Mesendoderm (in vitro differentiated cells): ENCODE results near the gene CCDC187.

ENCODE experiments used
- DNase-seq: peaks from one replicate; pipeline ENCODE4 v3.0.0; 2013
- H2AK5ac ChIP-seq: 2 replicates; pipeline ENCODE4 v1.6.1; 2013; ENCODE audit warnings: low read length, inconsistent platforms
- H2BK120ac ChIP-seq: 2 replicates; pipeline ENCODE4 v1.6.1; 2013; ENCODE audit warnings: low read depth, mild to moderate bottlenecking, low read length, moderate library complexity, mixed read lengths
- H2BK15ac ChIP-seq: replicated peaks from 2 replicates; pipeline ENCODE4 v1.6.1; 2013; ENCODE audit warnings: low read depth, mild to moderate bottlenecking, moderate library complexity
- H2BK5ac ChIP-seq: 2 replicates; pipeline ENCODE4 v1.6.1; 2013; ENCODE audit warnings: low read length, inconsistent platforms
- H3K18ac ChIP-seq: 2 replicates; pipeline ENCODE4 v1.6.1; 2013; ENCODE audit warnings: mild to moderate bottlenecking, low read length, mixed read lengths
- H3K23ac ChIP-seq: one replicate; pipeline ENCODE4 v1.6.1; 2013; ENCODE audit warnings: low read length
- H3K27ac ChIP-seq: 2 replicates; pipeline ENCODE4 v1.5.1; 2013; ENCODE audit warnings: low read depth, mild to moderate bottlenecking, inconsistent platforms, low read length, moderate library complexity
- H3K27me3 ChIP-seq: 2 replicates; pipeline ENCODE4 v1.6.1; 2013; ENCODE audit warnings: low read length, control low read depth, mild to moderate bottlenecking, inconsistent platforms; ENCODE audit not compliant: insufficient read depth, poor library complexity
- H3K36me3 ChIP-seq: 2 replicates; pipeline ENCODE4 v1.6.1; 2013; ENCODE audit warnings: low read length, inconsistent platforms; ENCODE audit not compliant: control insufficient read depth, insufficient read depth
- H3K4ac ChIP-seq: one replicate; pipeline ENCODE4 v1.6.1; 2013; ENCODE audit warnings: low read depth, mild to moderate bottlenecking, low read length, moderate library complexity
- H3K4me1 ChIP-seq: 2 replicates; pipeline ENCODE4 v1.6.1; 2013; ENCODE audit warnings: low read depth, low read length, inconsistent platforms; ENCODE audit not compliant: control insufficient read depth
- H3K4me2 ChIP-seq: 2 replicates; pipeline ENCODE4 v1.6.1; 2013; ENCODE audit warnings: low read length
- H3K4me3 ChIP-seq: 2 replicates; pipeline ENCODE4 v1.5.1; 2013; ENCODE audit warnings: mild to moderate bottlenecking, low read length
- H3K56ac ChIP-seq: one replicate; pipeline ENCODE4 v1.6.1; 2013; ENCODE audit warnings: low read length
- H3K79me1 ChIP-seq: 2 replicates; pipeline ENCODE4 v1.6.1; 2013; ENCODE audit warnings: low read length, inconsistent platforms
- H3K79me2 ChIP-seq: 2 replicates; pipeline ENCODE4 v1.6.1; 2013; ENCODE audit warnings: mild to moderate bottlenecking, low read length; ENCODE audit not compliant: control insufficient read depth, insufficient read depth
- H3K9ac ChIP-seq: 2 replicates; pipeline ENCODE4 v1.6.1; 2013; ENCODE audit warnings: low read length, inconsistent platforms
- H4K5ac ChIP-seq: one replicate; pipeline ENCODE4 v1.6.1; 2013; ENCODE audit warnings: low read length
- H4K8ac ChIP-seq: one replicate; pipeline ENCODE4 v1.6.1; 2013; ENCODE audit warnings: low read depth, mild to moderate bottlenecking, control low read depth, low read length, moderate library complexity
- WGBS: extraction: QIAGEN DNeasy Blood & Tissue Kit; methylation state at CpG from one replicate; pipeline ENCODE4 v1.1.7; 2013; ENCODE audit warnings: low lambda C conversion rate, missing lambda C conversion rate; ENCODE audit not compliant: insufficient coverage; ENCODE audit errors: extremely low coverage; 5-methylcytosine and 5-hydroxymethylcytosine counted together

The CCDC187 gene

GRCh38 chr9:136344544-136345280, 40.8 kb upstream of the CCDC187 start:
- H2AK5ac ChIP-seq, result no peak overlapping the region
- no peak overlapping the region for H2BK15ac ChIP-seq
- H3K79me1 ChIP-seq, result no peaks in the 10 kb centered on the region
- H3K4ac ChIP-seq, result no peak overlapping the region
- H2BK120ac ChIP-seq, result no peak overlapping the region
- H4K5ac ChIP-seq, result no peak overlapping the region
- no peaks in the 10 kb centered on the region for H3K27me3 ChIP-seq
- H4K8ac ChIP-seq, result no peak overlapping the region
- no peaks in the 10 kb centered on the region for H3K79me2 ChIP-seq
- no peaks in the 10 kb centered on the region for H3K36me3 ChIP-seq
- H3K4me3 ChIP-seq, result no peak overlapping the region
- no peak for DNase-seq
- no peak overlapping the region for H3K9ac ChIP-seq
- H3K23ac ChIP-seq, result no peak overlapping the region
- H3K4me1 ChIP-seq, result no peaks in the 10 kb centered on the region
- H3K27ac ChIP-seq, result no peak overlapping the region
- H2BK5ac ChIP-seq, result no peak overlapping the region
- WGBS, result no CpG with 5 or more reads among the region's 21 CpGs
- no peak overlapping the region for H3K18ac ChIP-seq
- no peak overlapping the region for H3K4me2 ChIP-seq
- peak overlapping the region; percentile 3 for H3K56ac ChIP-seq

- H3K56ac ChIP-seq, result peak overlapping the region; percentile 40
- H3K4me3 ChIP-seq, result no peak overlapping the region
- H2AK5ac ChIP-seq, result no peak overlapping the region
- no peak overlapping the region for H2BK15ac ChIP-seq
- H3K23ac ChIP-seq, result no peak overlapping the region
- no peaks in the 10 kb centered on the region for H3K79me2 ChIP-seq
- no peaks in the 10 kb centered on the region for H3K27me3 ChIP-seq
- H3K36me3 ChIP-seq, result no peaks in the 10 kb centered on the region
- no peak overlapping the region for H2BK120ac ChIP-seq
- no peaks in the 10 kb centered on the region for H3K79me1 ChIP-seq
- no peak overlapping the region for H3K18ac ChIP-seq
- H3K9ac ChIP-seq, result no peak overlapping the region
- no peak overlapping the region for H3K4me2 ChIP-seq
- H3K4me1 ChIP-seq, result no peaks in the 10 kb centered on the region
- H3K4ac ChIP-seq, result no peak overlapping the region
- DNase-seq, result no peak
- H4K8ac ChIP-seq, result no peak overlapping the region
- no peak overlapping the region for H4K5ac ChIP-seq
- H3K27ac ChIP-seq, result no peak overlapping the region
- WGBS, result no CpG with 5 or more reads among the region's 24 CpGs
- no peak overlapping the region for H2BK5ac ChIP-seq
Observed at GRCh38 chr9:136343884-136344269, 40.0 kb upstream of the CCDC187 start.

- peak overlapping the region; percentile 59 for H3K9ac ChIP-seq
- H2BK5ac ChIP-seq, result no peak overlapping the region
- no peak overlapping the region for H3K27ac ChIP-seq
- H3K79me1 ChIP-seq, result no peaks in the 10 kb centered on the region
- H3K18ac ChIP-seq, result no peak overlapping the region
- H3K36me3 ChIP-seq, result no peaks in the 10 kb centered on the region
- no peak overlapping the region for H4K5ac ChIP-seq
- H2AK5ac ChIP-seq, result peak overlapping the region; percentile 32
- WGBS, result no CpG with 5 or more reads among the region's 23 CpGs
- H4K8ac ChIP-seq, result no peak overlapping the region
- no peak overlapping the region for H3K4me3 ChIP-seq
- no peak overlapping the region for H2BK15ac ChIP-seq
- H3K4me2 ChIP-seq, result no peak overlapping the region
- no peaks in the 10 kb centered on the region for H3K27me3 ChIP-seq
- H3K4me1 ChIP-seq, result no peaks in the 10 kb centered on the region
- no peak overlapping the region for H2BK120ac ChIP-seq
- no peak for DNase-seq
- peak overlapping the region; percentile 50 for H3K56ac ChIP-seq
- peak overlapping the region; percentile 66 for H3K23ac ChIP-seq
- H3K4ac ChIP-seq, result no peak overlapping the region
- no peaks in the 10 kb centered on the region for H3K79me2 ChIP-seq
Observed at GRCh38 chr9:136343121-136343883, 39.4 kb upstream of the CCDC187 start.

GRCh38 chr9:136342181-136343120, 38.6 kb upstream of the CCDC187 start:
- H2AK5ac ChIP-seq, result no peak overlapping the region
- peak overlapping the region; percentile 35 for H3K18ac ChIP-seq
- H2BK15ac ChIP-seq, result no peak overlapping the region
- H3K27me3 ChIP-seq, result no peaks in the 10 kb centered on the region
- peak; percentile 90 for DNase-seq
- H2BK120ac ChIP-seq, result no peak overlapping the region
- no peak overlapping the region for H3K27ac ChIP-seq
- no peaks in the 10 kb centered on the region for H3K4me1 ChIP-seq
- WGBS, result no CpG with 5 or more reads among the region's 60 CpGs
- H3K4me2 ChIP-seq, result peak overlapping the region; percentile 73
- H3K56ac ChIP-seq, result peak overlapping the region; percentile 86
- H3K4me3 ChIP-seq, result no peak overlapping the region
- no peaks in the 10 kb centered on the region for H3K36me3 ChIP-seq
- H3K23ac ChIP-seq, result peak overlapping the region; percentile 89
- no peak overlapping the region for H2BK5ac ChIP-seq
- H3K9ac ChIP-seq, result peak overlapping the region; percentile 75
- H3K4ac ChIP-seq, result no peak overlapping the region
- no peaks in the 10 kb centered on the region for H3K79me1 ChIP-seq
- no peak overlapping the region for H4K8ac ChIP-seq
- no peaks in the 10 kb centered on the region for H3K79me2 ChIP-seq
- H4K5ac ChIP-seq, result no peak overlapping the region

GRCh38 chr9:136341769-136342168, 37.9 kb upstream of the CCDC187 start:
- no peaks in the 10 kb centered on the region for H3K79me1 ChIP-seq

More at GRCh38 chr9:136341769-136342168, 37.9 kb upstream of the CCDC187 start:
- Histone ChIP-seq H3K23ac (no peak overlapping the region), H3K4me2 (no peak overlapping the region), H3K27ac (no peak overlapping the region), H3K27me3 (no peaks in the 10 kb centered on the region), H3K36me3 (no peaks in the 10 kb centered on the region), H3K18ac (no peak overlapping the region), H3K79me2 (no peaks in the 10 kb centered on the region), H2AK5ac (no peak overlapping the region), H3K9ac (peak overlapping the region; percentile 75), H3K4me3 (no peak overlapping the region), H4K8ac (no peak overlapping the region), H2BK120ac (no peak overlapping the region), H3K4me1 (no peaks in the 10 kb centered on the region), H3K56ac (peak overlapping the region; percentile 42), H3K4ac (no peak overlapping the region), H4K5ac (no peak overlapping the region), H2BK5ac (no peak overlapping the region), H2BK15ac (no peak overlapping the region)
- no peak for DNase-seq
- no CpG with 5 or more reads among the region's 10 CpGs for WGBS
